Right lobe of liver (tissue), 4 donors: ENCODE measurements around the gene KANSL1L.

Experiments used
- CTCF ChIP-seq, 4 donors: fragments of 200-600 bp in 3 of 4; fragments of 450-650 bp in 1 of 4; IDR thresholded peaks; one replicate each; pipeline versions ENCODE4 v1.5.1 to v1.8.0; 2016 to 2022; ENCODE audit warnings: antibody characterized with exemption in 4 of 4, mild to moderate bottlenecking in 2 of 4
- POLR2A ChIP-seq: fragments of 450-650 bp; IDR thresholded peaks from one replicate; pipeline ENCODE4 v1.6.1; 2017; ENCODE audit warnings: antibody characterized with exemption, mild to moderate bottlenecking
- donor health status: DM: no; HTN: no; CAD: no.
- donor health status: DM: no; HTN: no; CAD: no.
- donor health status: DM: no; HTN: yes; CAD: no.

- no peak for TF ChIP-seq CTCF (IDR thresholded peaks at IDR 0.05)
- no peak for TF ChIP-seq POLR2A
These were observed 170.5 kb downstream of the KANSL1L start for GRCh38 chr2:210000464-210001324.
